Fibroblast of the aortic adventitia (primary cell): ENCODE data around the gene IGFL2. TPM values are rescaled to one million over a fixed set of nuclear protein-coding genes. Genes with fewer than 3 reads are reported as not detected.
A peak's percentile ranks its signal among the peaks of the same experiment; 100 is the strongest.
"Not testable (repeated sequence)": the region's sequence is repeated elsewhere in the genome, so short reads cannot be mapped to it uniquely, and the experiment has no call there.

Source experiments
- DNase-seq: peaks from one replicate; pipeline ENCODE4 v3.0.0-alpha.2; 2010; ENCODE audit warnings: low read depth
- H3K4me3 ChIP-seq: 2 replicates; pipeline ENCODE4 v1.5.1; 2011; ENCODE audit warnings: low read depth, mild to moderate bottlenecking, control low read depth, low read length, moderate library complexity
- total RNA-seq: library from RNA; depleted of rRNA; stranded (reverse); fragments of >200 nt; gene quantifications from 2 replicates; pipeline ENCODE4 v1.2.3, GENCODE V29; 2012; ENCODE audit warnings: low replicate concordance
- TF ChIP-seq, protein P1 (sequence below): IDR thresholded peaks from 2 replicates; pipeline ENCODE4 v1.5.1; 2011; ENCODE audit warnings: mild to moderate bottlenecking, low read length, control low read depth, inconsistent platforms; ENCODE audit not compliant: insufficient read depth

Gene IGFL2
- total RNA-seq, 1 donor: 0.09 TPM

DNA sequence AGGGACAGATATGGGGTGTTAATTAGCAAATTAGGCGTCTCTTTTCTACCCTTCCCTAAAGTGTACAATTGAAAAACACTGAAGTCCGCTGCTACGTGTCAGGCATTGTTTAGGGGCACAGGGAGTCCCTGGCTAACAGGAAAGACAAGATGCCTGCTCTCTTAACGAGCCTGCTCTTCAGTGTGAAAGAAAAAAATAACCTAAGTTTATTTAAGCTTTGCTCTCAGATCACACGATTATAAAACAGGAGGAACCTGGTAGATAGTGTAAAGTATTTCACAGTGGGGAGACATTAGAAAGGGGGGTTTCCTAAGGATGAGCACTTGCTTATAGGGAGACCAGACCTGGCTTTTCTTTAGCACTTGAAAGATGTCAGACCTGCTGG lies 38.7 kb downstream of the IGFL2 start:
- DNase-seq: no peak
- no peak overlapping the region for H3K4me3 ChIP-seq
- TF ChIP-seq, protein P1, sequence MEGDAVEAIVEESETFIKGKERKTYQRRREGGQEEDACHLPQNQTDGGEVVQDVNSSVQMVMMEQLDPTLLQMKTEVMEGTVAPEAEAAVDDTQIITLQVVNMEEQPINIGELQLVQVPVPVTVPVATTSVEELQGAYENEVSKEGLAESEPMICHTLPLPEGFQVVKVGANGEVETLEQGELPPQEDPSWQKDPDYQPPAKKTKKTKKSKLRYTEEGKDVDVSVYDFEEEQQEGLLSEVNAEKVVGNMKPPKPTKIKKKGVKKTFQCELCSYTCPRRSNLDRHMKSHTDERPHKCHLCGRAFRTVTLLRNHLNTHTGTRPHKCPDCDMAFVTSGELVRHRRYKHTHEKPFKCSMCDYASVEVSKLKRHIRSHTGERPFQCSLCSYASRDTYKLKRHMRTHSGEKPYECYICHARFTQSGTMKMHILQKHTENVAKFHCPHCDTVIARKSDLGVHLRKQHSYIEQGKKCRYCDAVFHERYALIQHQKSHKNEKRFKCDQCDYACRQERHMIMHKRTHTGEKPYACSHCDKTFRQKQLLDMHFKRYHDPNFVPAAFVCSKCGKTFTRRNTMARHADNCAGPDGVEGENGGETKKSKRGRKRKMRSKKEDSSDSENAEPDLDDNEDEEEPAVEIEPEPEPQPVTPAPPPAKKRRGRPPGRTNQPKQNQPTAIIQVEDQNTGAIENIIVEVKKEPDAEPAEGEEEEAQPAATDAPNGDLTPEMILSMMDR: no peak

DNA sequence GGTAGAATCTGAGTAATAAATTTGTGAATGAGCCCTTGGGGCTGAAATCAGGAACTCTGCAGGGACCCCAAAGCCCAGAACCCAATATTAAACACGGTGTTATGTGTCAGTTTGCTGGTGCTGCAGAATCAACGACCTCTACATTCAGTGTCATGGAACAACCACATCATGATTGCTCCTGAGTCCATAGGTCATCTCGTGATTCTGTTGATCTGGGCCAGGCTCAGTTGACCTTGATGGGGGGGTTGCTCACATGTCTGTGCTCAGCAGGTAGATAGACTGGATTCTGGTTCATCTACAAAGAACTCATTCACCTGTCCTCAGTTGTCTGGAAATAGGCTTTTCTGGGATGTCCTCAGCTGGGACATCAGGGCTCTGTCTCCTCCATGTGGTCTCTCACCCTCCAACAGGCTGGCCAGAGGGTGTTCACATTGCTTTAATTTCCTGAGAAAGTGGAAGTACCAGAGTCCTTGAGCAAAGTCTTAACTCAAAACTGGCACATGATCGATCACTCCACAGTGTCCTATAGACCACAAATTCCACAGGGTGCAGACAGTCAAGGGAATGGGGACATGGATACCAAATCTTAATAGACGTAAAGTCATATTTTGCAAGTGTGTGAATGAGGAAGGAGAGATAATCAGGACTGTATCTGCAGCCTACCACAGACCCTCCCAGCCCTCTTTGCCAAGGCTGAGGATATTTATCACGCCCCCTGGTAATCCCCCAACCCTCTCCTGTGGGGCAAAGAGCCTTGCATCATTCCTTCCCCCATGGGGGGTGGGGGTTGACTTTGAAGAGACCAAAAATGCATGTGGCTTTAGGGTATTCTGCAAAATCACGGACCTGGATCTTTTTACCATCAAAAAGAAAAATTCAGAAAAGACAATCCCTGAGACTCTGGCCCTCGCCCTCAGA lies 42.2 kb downstream of the IGFL2 start:
- no peak for DNase-seq
- TF ChIP-seq, protein P1: no peak
- H3K4me3 ChIP-seq: no peak overlapping the region

DNA sequence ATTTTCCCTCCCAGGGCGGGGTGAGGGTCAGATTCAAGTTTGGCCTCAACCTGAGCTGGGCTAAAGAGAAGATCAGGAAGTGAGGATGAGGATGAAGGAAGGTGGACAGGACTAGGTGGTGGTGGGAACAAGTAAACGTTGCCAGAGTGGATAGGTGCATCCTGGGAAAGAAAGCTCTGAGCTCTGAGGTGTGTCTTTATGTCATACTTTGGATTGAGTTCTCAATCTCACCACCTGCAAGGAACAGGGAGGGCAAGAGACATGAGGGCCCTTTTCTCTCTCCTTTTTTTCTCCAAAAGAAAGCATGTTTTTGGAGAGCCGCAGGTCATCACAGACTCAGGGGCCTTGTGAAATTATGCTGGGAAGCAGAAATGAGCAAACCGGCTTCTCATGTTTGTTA lies 43.3 kb downstream of the IGFL2 start:
- no peak for DNase-seq
- H3K4me3 ChIP-seq: no peak overlapping the region
- TF ChIP-seq, protein P1: no peak

DNA sequence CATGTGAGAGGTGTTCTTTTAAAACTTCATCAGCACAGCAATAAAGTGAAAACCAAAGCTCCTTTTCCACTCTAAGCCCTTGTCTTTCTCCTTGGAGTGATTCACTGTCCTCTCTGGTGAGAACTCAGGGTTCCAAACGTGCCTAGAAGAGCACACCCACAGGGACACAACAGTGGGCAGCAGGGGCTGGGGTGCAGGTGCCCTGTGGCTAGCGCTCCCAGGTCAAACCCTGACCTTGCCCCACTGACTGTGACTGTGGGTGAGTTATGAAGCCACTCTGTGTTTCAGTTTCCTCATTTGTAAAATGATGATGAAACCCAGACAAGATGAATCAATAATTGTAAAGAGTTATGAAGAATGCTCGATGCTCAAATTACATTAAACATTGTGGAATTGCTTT lies 43.9 kb downstream of the IGFL2 start:
- no peak overlapping the region for H3K4me3 ChIP-seq
- TF ChIP-seq, protein P1: no peak
- DNase-seq: no peak

DNA sequence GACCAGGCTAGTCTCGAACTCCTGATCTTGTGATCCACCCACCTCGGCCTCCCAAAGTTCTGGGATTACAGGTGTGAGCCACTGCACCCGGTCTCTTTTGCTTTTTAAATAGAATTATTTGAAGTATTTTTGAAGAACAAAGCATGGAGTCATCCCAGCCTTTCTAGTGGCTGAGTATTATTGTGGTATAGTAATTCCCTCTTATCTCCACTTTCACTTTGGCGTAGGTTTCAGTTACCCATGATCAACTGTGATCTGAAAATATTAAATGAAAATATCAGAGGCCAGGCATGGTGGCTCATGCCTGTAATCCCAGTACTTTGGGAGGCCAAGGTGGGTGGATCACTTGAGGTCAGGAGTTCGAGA lies 44.6 kb downstream of the IGFL2 start:
- not testable (repeated sequence) for DNase-seq, H3K4me3 ChIP-seq

DNA sequence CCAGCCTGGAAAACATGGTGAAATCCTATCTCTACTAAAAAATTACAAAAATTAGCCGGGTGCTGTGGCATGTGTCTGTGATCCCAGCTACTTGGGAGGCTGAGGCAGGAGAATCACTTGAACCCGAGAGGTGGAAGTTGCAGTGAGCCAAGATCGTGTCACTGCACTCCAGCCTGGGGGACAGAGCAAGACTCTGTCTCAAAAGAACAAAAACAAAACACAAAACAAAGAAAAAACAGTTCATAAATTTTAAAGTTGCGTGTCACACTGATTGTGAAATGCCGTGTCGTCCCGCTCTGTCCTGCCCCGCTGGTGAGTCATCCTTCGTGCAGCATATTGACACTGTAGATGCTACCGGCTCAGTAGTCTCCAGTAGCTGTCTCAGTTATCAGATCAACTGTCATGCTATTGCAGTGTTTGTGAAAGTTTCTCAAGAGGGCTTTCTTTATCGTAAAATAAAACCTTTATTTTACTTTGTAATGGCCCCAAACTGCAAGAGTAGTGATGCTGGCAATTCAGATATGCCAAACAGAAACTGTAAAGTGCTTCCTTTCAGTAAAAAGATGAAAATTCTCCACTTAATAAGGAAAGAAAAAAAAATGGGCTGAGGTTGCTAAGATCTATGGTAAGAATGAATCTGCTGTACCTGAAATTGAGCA lies 45.1 kb downstream of the IGFL2 start:
- DNase-seq: peak; percentile 38
- TF ChIP-seq, protein P1: no peak
- H3K4me3 ChIP-seq: no peak overlapping the region

DNA sequence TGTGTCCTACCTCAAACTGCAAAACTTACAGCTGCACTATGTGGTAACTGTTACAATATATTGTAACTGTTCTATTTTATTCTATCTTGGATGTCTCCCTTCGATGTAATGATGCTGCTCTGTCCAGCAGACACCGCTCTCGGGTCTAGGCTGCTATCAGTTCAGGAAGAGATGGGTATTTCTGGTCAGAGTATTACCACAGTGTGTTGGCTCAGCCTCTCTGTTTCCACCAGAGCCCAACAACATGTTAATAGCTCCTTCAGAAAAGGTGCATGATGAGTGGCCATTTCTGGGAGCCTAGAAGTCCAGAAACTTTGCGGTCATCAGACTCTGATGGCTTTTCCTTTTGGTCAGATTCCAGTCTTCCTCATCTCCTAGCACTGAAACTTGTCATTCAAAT lies 45.6 kb downstream of the IGFL2 start:
- TF ChIP-seq, protein P1: no peak
- H3K4me3 ChIP-seq: no peak overlapping the region
- DNase-seq: no peak
